ENCODE measurements around the gene ZNF148. TPM values are rescaled to one million over a fixed set of nuclear protein-coding genes. Genes with fewer than 3 reads are reported as not detected.

ZNF148 gene
- total RNA-seq, 1 experiment from 2014 or later = 27.8 TPM

- H3K36me3 ChIP-seq = no peaks in the 10 kb centered on the region
- no peak for DNase-seq
- no peak overlapping the region for H3K27ac ChIP-seq
- no peak overlapping the region for H3K4me3 ChIP-seq
- H3K4me1 ChIP-seq = no peaks in the 10 kb centered on the region
- no peaks in the 10 kb centered on the region for H3K9me3 ChIP-seq (replicated peaks)
- H3K27me3 ChIP-seq = no peaks in the 10 kb centered on the region
Observed at GRCh38 chr3:125221831-125222230, 153.3 kb downstream of the ZNF148 start.

- Histone ChIP-seq H3K27ac (no peak overlapping the region), H3K36me3 (no peaks in the 10 kb centered on the region), H3K27me3 (no peaks in the 10 kb centered on the region), H3K9me3 (replicated peaks) (no peaks in the 10 kb centered on the region), H3K4me1 (no peaks in the 10 kb centered on the region), H3K4me3 (no peak overlapping the region)
- no peak for DNase-seq
Observed at GRCh38 chr3:125220727-125221429, 154.2 kb downstream of the ZNF148 start.

GRCh38 chr3:125220183-125220582 lies 154.9 kb downstream of the ZNF148 start:
- H3K9me3 ChIP-seq (replicated peaks) = no peaks in the 10 kb centered on the region
- no peak overlapping the region for H3K4me3 ChIP-seq
- no peak overlapping the region for H3K27ac ChIP-seq
- H3K27me3 ChIP-seq = no peaks in the 10 kb centered on the region
- no peak for DNase-seq
- no peaks in the 10 kb centered on the region for H3K36me3 ChIP-seq
- no peaks in the 10 kb centered on the region for H3K4me1 ChIP-seq

GRCh38 chr3:125219261-125219701 lies 155.8 kb downstream of the ZNF148 start:
- Histone ChIP-seq H3K27ac (no peak overlapping the region), H3K36me3 (no peaks in the 10 kb centered on the region), H3K27me3 (no peaks in the 10 kb centered on the region), H3K9me3 (replicated peaks) (no peaks in the 10 kb centered on the region), H3K4me1 (no peaks in the 10 kb centered on the region), H3K4me3 (no peak overlapping the region)
- no peak for DNase-seq

GRCh38 chr3:125214738-125215137 lies 160.4 kb downstream of the ZNF148 start:
- Histone ChIP-seq H3K27me3 (no peaks in the 10 kb centered on the region), H3K36me3 (no peaks in the 10 kb centered on the region), H3K27ac (no peak overlapping the region), H3K9me3 (replicated peaks) (no peaks in the 10 kb centered on the region), H3K4me1 (no peaks in the 10 kb centered on the region), H3K4me3 (no peak overlapping the region)
- DNase-seq = no peak

GRCh38 chr3:125213946-125214542 lies 161.1 kb downstream of the ZNF148 start:
- H3K27me3 ChIP-seq = no peaks in the 10 kb centered on the region
- DNase-seq = no peak
- no peaks in the 10 kb centered on the region for H3K36me3 ChIP-seq
- H3K4me3 ChIP-seq = no peak overlapping the region
- H3K27ac ChIP-seq = no peak overlapping the region
- no peaks in the 10 kb centered on the region for H3K4me1 ChIP-seq
- no peaks in the 10 kb centered on the region for H3K9me3 ChIP-seq (replicated peaks)

- Histone ChIP-seq H3K27ac (no peak overlapping the region), H3K9me3 (replicated peaks) (no peaks in the 10 kb centered on the region), H3K4me3 (no peak overlapping the region), H3K4me1 (peaks cover 3% of the 10 kb centered on the region; the same call in 1 of the 2 replicates), H3K36me3 (no peaks in the 10 kb centered on the region), H3K27me3 (no peaks in the 10 kb centered on the region)
- DNase-seq = no peak
Observed at GRCh38 chr3:125213364-125213755, 161.8 kb downstream of the ZNF148 start.

- peaks cover 3% of the 10 kb centered on the region; the same call in 1 of the 2 replicates for H3K4me1 ChIP-seq
- H3K36me3 ChIP-seq = no peaks in the 10 kb centered on the region
- no peaks in the 10 kb centered on the region for H3K9me3 ChIP-seq (replicated peaks)
- H3K27me3 ChIP-seq = no peaks in the 10 kb centered on the region
- H3K27ac ChIP-seq = no peak within 1 kb of the TSS
- no peak within 1 kb of the TSS for H3K4me3 ChIP-seq
- DNase-seq = no peak
Observed at GRCh38 chr3:125212509-125213363, 162.4 kb downstream of the ZNF148 start, which contains the start of gene SLC12A8. Gene SLC12A8, minus strand, starts transcription at chr3:125212748. Its CDS starts 1,399 bp downstream, at chr3:125211349.

GRCh38 chr3:125212091-125212508 lies 163.0 kb downstream of the ZNF148 start:
- Histone ChIP-seq H3K4me1 (peaks cover 3% of the 10 kb centered on the region; the same call in 1 of the 2 replicates), H3K27me3 (no peaks in the 10 kb centered on the region), H3K36me3 (no peaks in the 10 kb centered on the region), H3K27ac (no peak overlapping the region), H3K4me3 (no peak overlapping the region), H3K9me3 (replicated peaks) (no peaks in the 10 kb centered on the region)
- no peak for DNase-seq

GRCh38 chr3:125211523-125212090 lies 163.5 kb downstream of the ZNF148 start:
- Histone ChIP-seq H3K36me3 (no peaks in the 10 kb centered on the region), H3K27ac (no peak overlapping the region), H3K4me1 (peaks cover 3% of the 10 kb centered on the region; the same call in 1 of the 2 replicates), H3K4me3 (no peak overlapping the region), H3K27me3 (no peaks in the 10 kb centered on the region), H3K9me3 (replicated peaks) (no peaks in the 10 kb centered on the region)
- no peak for DNase-seq

- H3K27me3 ChIP-seq = no peaks in the 10 kb centered on the region
- H3K4me3 ChIP-seq = no peak overlapping the region
- no peak overlapping the region for H3K27ac ChIP-seq
- peaks cover 11% of the 10 kb centered on the region for H3K4me1 ChIP-seq
- DNase-seq = no peak
- no peaks in the 10 kb centered on the region for H3K36me3 ChIP-seq
- no peaks in the 10 kb centered on the region; the same call in 1 of the 2 replicates for H3K9me3 ChIP-seq (replicated peaks)
Observed at GRCh38 chr3:125207949-125208568, 167.1 kb downstream of the ZNF148 start.

- Histone ChIP-seq H3K9me3 (replicated peaks) (no peaks in the 10 kb centered on the region; the same call in 1 of the 2 replicates), H3K27ac (no peak overlapping the region), H3K27me3 (no peaks in the 10 kb centered on the region), H3K36me3 (no peaks in the 10 kb centered on the region), H3K4me3 (no peak overlapping the region), H3K4me1 (peaks cover 11% of the 10 kb centered on the region)
- no peak for DNase-seq
Observed at GRCh38 chr3:125207507-125207906, 167.6 kb downstream of the ZNF148 start.

- Histone ChIP-seq H3K27ac (no peak overlapping the region), H3K4me1 (peaks cover 11% of the 10 kb centered on the region)
Observed at GRCh38 chr3:125206934-125207333, 168.2 kb downstream of the ZNF148 start.

GRCh38 chr3:125203731-125204130 lies 171.4 kb downstream of the ZNF148 start:
- Histone ChIP-seq H3K27ac (no peak overlapping the region), H3K4me3 (no peak overlapping the region), H3K36me3 (no peaks in the 10 kb centered on the region)

More at GRCh38 chr3:125206934-125207333, 168.2 kb downstream of the ZNF148 start:
- Histone ChIP-seq H3K27me3 (no peaks in the 10 kb centered on the region), H3K9me3 (replicated peaks) (no peaks in the 10 kb centered on the region; the same call in 1 of the 2 replicates), H3K36me3 (no peaks in the 10 kb centered on the region), H3K4me3 (no peak overlapping the region)
- no peak for DNase-seq

More at GRCh38 chr3:125203731-125204130, 171.4 kb downstream of the ZNF148 start:
- H3K9me3 ChIP-seq (replicated peaks) = no peaks in the 10 kb centered on the region; the same call in 1 of the 2 replicates
- no peaks in the 10 kb centered on the region for H3K27me3 ChIP-seq
- DNase-seq = no peak
- peaks cover 9% of the 10 kb centered on the region for H3K4me1 ChIP-seq
